ENCODE measurements around the gene ACSM2A. TPM values are rescaled to one million over a fixed set of nuclear protein-coding genes. Genes with fewer than 3 reads are reported as not detected.

ACSM2A gene
- total RNA-seq, 1 experiment from 2014 or later, result not detected

- ATAC-seq (no peak), DNase-seq (ENCODE audit: low read depth, low spot score) (no peak)
- ChIA-PET CTCF (no interaction called here), POLR2A (no interaction called here)
- H3K27ac ChIP-seq (ENCODE audit: low read length), result no peak overlapping the region
- H3K4me1 ChIP-seq (ENCODE audit: control insufficient read depth, insufficient read depth, low read length), result no peaks in the 10 kb centered on the region
- intact Hi-C loops (cut with micrococcal nuclease; ENCODE audit: unreplicated experiment), result no loop called here
- no TSS peak for BruUV-seq (replicated peaks)
- H3K4me3 ChIP-seq (ENCODE audit: low read depth in 2 of 2, low read length in 2 of 2), result no peak overlapping the region
- H3K36me3 ChIP-seq (ENCODE audit: control insufficient read depth, insufficient read depth, low read length), result no peaks in the 10 kb centered on the region
- H3K27me3 ChIP-seq (ENCODE audit: control insufficient read depth, insufficient read depth, low read length), result no peaks in the 10 kb centered on the region
- in situ Hi-C loops (cut with HindIII; ENCODE audit: low pct_unique_long_range_greater_than_20kb, low sequenced_read_pairs), result no loop called here
- TF ChIP-seq CTCF (IDR thresholded peaks at IDR 0.05), result no peak
- no peak for TF ChIP-seq TCF7L2 (IDR thresholded peaks at IDR 0.05; ENCODE audit: low read depth, low read length)
- no peak for TF ChIP-seq REST (IDR thresholded peaks at IDR 0.05; ENCODE audit: insufficient read depth in 1 of 2, low read depth in 2 of 2, low read length in 1 of 2)
- TF ChIP-seq SIN3A (IDR thresholded peaks at IDR 0.05; ENCODE audit: borderline replicate concordance, insufficient read depth, low read depth, low read length), result no peak
- TF ChIP-seq POLR2AphosphoS5 (IDR thresholded peaks at IDR 0.05; ENCODE audit: low read depth, low read length), result no peak
- H3K9me3 ChIP-seq (ENCODE audit: control insufficient read depth, insufficient read depth, low read depth, low read length), result no peaks in the 10 kb centered on the region; the same call in 1 of the 2 replicates
Observed at GRCh38 chr16:20504418-20504817, 53.1 kb downstream of the ACSM2A start.

DNA sequence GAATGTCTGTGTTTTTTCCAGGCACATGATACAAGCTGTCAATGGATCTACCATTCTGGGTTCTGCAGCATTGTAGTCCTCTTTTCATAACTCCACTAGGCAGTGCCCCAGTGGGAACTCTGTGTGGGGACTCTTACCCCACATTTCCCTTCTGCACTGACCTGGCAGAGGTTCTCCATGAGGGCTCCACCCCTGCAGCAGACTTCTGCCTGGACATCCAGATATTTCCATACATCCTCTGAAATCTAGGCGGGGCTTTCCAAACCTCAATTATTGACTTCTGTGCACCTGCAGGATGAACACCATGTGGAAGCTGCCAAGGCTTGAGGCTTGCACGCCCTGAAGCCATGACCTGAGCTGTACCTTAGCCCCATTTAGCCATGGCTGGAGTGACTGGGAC is 56.0 kb downstream of the ACSM2A start:
- ChIA-PET CTCF (no interaction called here), POLR2A (no interaction called here)

More for the DNA sequence above, 56.0 kb downstream of the ACSM2A start:
- in situ Hi-C loops (cut with HindIII; ENCODE audit: low pct_unique_long_range_greater_than_20kb, low sequenced_read_pairs) (no loop called here), intact Hi-C loops (cut with micrococcal nuclease; ENCODE audit: unreplicated experiment) (no loop called here)
- ATAC-seq (no peak), DNase-seq (ENCODE audit: low read depth, low spot score) (no peak)
- TF ChIP-seq POLR2AphosphoS5 (IDR thresholded peaks at IDR 0.05; ENCODE audit: low read depth, low read length) (no peak), REST (IDR thresholded peaks at IDR 0.05; ENCODE audit: insufficient read depth in 1 of 2, low read depth in 2 of 2, low read length in 1 of 2) (no peak), CTCF (IDR thresholded peaks at IDR 0.05) (no peak), TCF7L2 (IDR thresholded peaks at IDR 0.05; ENCODE audit: low read depth, low read length) (no peak), SIN3A (IDR thresholded peaks at IDR 0.05; ENCODE audit: borderline replicate concordance, insufficient read depth, low read depth, low read length) (no peak)
- Histone ChIP-seq H3K36me3 (ENCODE audit: control insufficient read depth, insufficient read depth, low read length) (no peaks in the 10 kb centered on the region), H3K4me1 (ENCODE audit: control insufficient read depth, insufficient read depth, low read length) (no peaks in the 10 kb centered on the region), H3K9me3 (ENCODE audit: control insufficient read depth, insufficient read depth, low read depth, low read length) (no peaks in the 10 kb centered on the region; the same call in 1 of the 2 replicates), H3K27me3 (ENCODE audit: control insufficient read depth, insufficient read depth, low read length) (no peaks in the 10 kb centered on the region), H3K4me3 (ENCODE audit: low read depth in 2 of 2, low read length in 2 of 2) (no peak overlapping the region), H3K27ac (ENCODE audit: low read length) (no peak overlapping the region)
- no TSS peak for BruUV-seq (replicated peaks)

Measured in Panc1 (cell line).